ENCODE measurements around the gene UBAC2. TPM values are rescaled to one million over a fixed set of nuclear protein-coding genes. Genes with fewer than 3 reads are reported as not detected.

UBAC2 gene
- total RNA-seq, 1 experiment from 2014 or later, result 80.3 TPM

DNA sequence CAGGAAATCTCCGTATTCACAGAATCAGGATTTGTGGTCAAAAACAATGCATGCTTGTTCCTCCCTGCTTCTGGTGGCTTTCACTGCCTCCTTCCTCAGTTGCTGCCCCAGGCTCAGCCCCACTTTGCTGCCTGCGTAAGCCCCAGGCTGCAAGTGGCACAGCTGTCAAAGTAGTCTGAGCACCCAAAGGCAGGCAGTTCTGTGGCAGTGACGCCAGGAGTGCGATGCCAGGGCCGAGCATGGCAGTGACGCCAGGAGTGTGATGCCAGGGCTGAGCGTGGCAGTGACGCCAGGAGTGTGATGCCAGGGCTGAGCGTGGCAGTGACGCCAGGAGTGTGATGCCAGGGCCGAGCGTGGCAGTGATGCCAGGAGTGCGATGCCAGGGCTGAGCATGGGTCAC is 183.8 kb downstream of the UBAC2 start:
- BruUV-seq (replicated peaks), result no TSS peak
- CTCF ChIA-PET, result no interaction called here

DNA sequence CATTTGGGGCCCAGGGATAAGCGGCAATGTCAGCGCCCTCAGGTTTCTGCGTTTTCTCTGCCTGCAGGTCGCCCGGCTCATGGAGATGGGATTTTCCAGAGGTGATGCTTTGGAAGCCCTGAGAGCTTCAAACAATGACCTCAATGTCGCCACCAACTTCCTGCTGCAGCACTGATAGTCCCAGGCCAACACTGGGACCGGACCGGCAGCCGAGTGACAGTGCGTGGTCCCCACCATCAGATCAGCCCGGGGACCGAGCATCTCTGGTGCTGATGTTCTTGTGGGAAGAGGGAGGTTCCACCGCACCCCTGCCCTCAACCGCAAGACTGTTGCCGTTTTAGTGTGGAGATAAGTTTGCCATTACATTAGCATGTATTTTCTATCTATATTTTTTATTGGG is 184.5 kb downstream of the UBAC2 start:
- ChIA-PET CTCF (no interaction called here), POLR2A (ENCODE audit: unreplicated experiment) (no interaction called here)
- H3K4me2 ChIP-seq, result no peak overlapping the region
- H2AFZ ChIP-seq, result no peak overlapping the region
- DNase-seq, result no peak
- H3K36me3 ChIP-seq (ENCODE audit: low read depth), result peaks cover 10% of the 10 kb centered on the region; the same call in 1 of the 2 replicates
- no peaks in the 10 kb centered on the region for H3K9me3 ChIP-seq (ENCODE audit: insufficient read depth, low read depth)
- H3K4me1 ChIP-seq (replicated peaks; ENCODE audit: insufficient read depth), result no peaks in the 10 kb centered on the region
- peaks cover 3% of the 10 kb centered on the region; the same call in 1 of the 2 replicates for H4K20me1 ChIP-seq (ENCODE audit: insufficient read depth)
- TF ChIP-seq EZH2 (IDR thresholded peaks at IDR 0.05; ENCODE audit: low read depth), result no peak
- TF ChIP-seq, protein P1, sequence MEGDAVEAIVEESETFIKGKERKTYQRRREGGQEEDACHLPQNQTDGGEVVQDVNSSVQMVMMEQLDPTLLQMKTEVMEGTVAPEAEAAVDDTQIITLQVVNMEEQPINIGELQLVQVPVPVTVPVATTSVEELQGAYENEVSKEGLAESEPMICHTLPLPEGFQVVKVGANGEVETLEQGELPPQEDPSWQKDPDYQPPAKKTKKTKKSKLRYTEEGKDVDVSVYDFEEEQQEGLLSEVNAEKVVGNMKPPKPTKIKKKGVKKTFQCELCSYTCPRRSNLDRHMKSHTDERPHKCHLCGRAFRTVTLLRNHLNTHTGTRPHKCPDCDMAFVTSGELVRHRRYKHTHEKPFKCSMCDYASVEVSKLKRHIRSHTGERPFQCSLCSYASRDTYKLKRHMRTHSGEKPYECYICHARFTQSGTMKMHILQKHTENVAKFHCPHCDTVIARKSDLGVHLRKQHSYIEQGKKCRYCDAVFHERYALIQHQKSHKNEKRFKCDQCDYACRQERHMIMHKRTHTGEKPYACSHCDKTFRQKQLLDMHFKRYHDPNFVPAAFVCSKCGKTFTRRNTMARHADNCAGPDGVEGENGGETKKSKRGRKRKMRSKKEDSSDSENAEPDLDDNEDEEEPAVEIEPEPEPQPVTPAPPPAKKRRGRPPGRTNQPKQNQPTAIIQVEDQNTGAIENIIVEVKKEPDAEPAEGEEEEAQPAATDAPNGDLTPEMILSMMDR (conservative IDR thresholded peaks at IDR 0.05), result no peak
- H3F3A ChIP-seq (ENCODE audit: insufficient read depth, low read depth), result no peaks in the 10 kb centered on the region
- BruUV-seq (replicated peaks), result no TSS peak
- H3K27me3 ChIP-seq (ENCODE audit: insufficient read depth, low read depth), result no peaks in the 10 kb centered on the region
- H3K27ac ChIP-seq, result no peak overlapping the region
- intact Hi-C loops (cut with micrococcal nuclease; ENCODE audit: unreplicated experiment), result no loop called here
- H3K79me2 ChIP-seq (ENCODE audit: low read depth), result no peaks in the 10 kb centered on the region
- H3K9me2 ChIP-seq (ENCODE audit: insufficient read depth), result no peaks in the 10 kb centered on the region
- H3K4me3 ChIP-seq, result no peak overlapping the region

More for the DNA sequence above, 183.8 kb downstream of the UBAC2 start:
- Histone ChIP-seq H3K4me3 (no peak overlapping the region), H3K4me2 (no peak overlapping the region), H3F3A (ENCODE audit: insufficient read depth, low read depth) (no peaks in the 10 kb centered on the region), H3K36me3 (ENCODE audit: low read depth) (peaks cover 11% of the 10 kb centered on the region), H3K79me2 (ENCODE audit: low read depth) (no peaks in the 10 kb centered on the region), H3K9me3 (ENCODE audit: insufficient read depth, low read depth) (no peaks in the 10 kb centered on the region), H2AFZ (no peak overlapping the region), H3K4me1 (replicated peaks; ENCODE audit: insufficient read depth) (no peaks in the 10 kb centered on the region), H3K27ac (no peak overlapping the region), H3K9me2 (ENCODE audit: insufficient read depth) (no peaks in the 10 kb centered on the region), H4K20me1 (ENCODE audit: insufficient read depth) (peaks cover 3% of the 10 kb centered on the region; the same call in 1 of the 2 replicates), H3K27me3 (ENCODE audit: insufficient read depth, low read depth) (no peaks in the 10 kb centered on the region)
- POLR2A ChIA-PET (ENCODE audit: unreplicated experiment), result no interaction called here
- intact Hi-C loops (cut with micrococcal nuclease; ENCODE audit: unreplicated experiment), result no loop called here
- no peak for TF ChIP-seq EZH2 (IDR thresholded peaks at IDR 0.05; ENCODE audit: low read depth)
- TF ChIP-seq, protein P1 (conservative IDR thresholded peaks at IDR 0.05), result no peak
- DNase-seq, result no peak

GRCh38 chr13:99385940-99386339 is 185.3 kb downstream of the UBAC2 start:
- Histone ChIP-seq H3K4me2 (no peak overlapping the region), H3K9me3 (ENCODE audit: insufficient read depth, low read depth) (no peaks in the 10 kb centered on the region), H3K36me3 (ENCODE audit: low read depth) (peaks cover 10% of the 10 kb centered on the region; the same call in 1 of the 2 replicates), H3K9me2 (ENCODE audit: insufficient read depth) (no peaks in the 10 kb centered on the region), H3K4me3 (no peak overlapping the region), H2AFZ (no peak overlapping the region), H3K27me3 (ENCODE audit: insufficient read depth, low read depth) (no peaks in the 10 kb centered on the region), H4K20me1 (ENCODE audit: insufficient read depth) (0 out of 2 replicates have a peak, but pooled peaks cover 3% of the 10 kb centered on the region), H3F3A (ENCODE audit: insufficient read depth, low read depth) (peaks cover 3% of the 10 kb centered on the region; the same call in 1 of the 2 replicates), H3K27ac (no peak overlapping the region), H3K79me2 (ENCODE audit: low read depth) (no peaks in the 10 kb centered on the region), H3K4me1 (replicated peaks; ENCODE audit: insufficient read depth) (no peaks in the 10 kb centered on the region)
- intact Hi-C loops (cut with micrococcal nuclease; ENCODE audit: unreplicated experiment), result no loop called here
- TSS peak; percentile 35 for BruUV-seq (replicated peaks)
- no peak for DNase-seq
- TF ChIP-seq EZH2 (IDR thresholded peaks at IDR 0.05; ENCODE audit: low read depth), result no peak
- TF ChIP-seq, protein P1 (conservative IDR thresholded peaks at IDR 0.05), result no peak
- POLR2A ChIA-PET (ENCODE audit: unreplicated experiment), result no interaction called here
- CTCF ChIA-PET, result no interaction called here

All from PC-9 (cell line).